GM23248 (cell line): ENCODE measurements around the gene PVALB. TPM values are rescaled to one million over a fixed set of nuclear protein-coding genes. Genes with fewer than 3 reads are reported as not detected.

ENCODE experiments used
- DNase-seq: peaks from one replicate; pipeline ENCODE4 v3.0.0-alpha.2; 2015
- H2AFZ ChIP-seq: fragments of 200-600 bp; sonication (generic); 2 replicates; pipeline ENCODE4 v1.6.1; 2016; ENCODE audit warnings: antibody characterized with exemption
- H3F3A ChIP-seq: fragments of 200-600 bp; sonication (generic); 2 replicates; pipeline ENCODE4 v1.6.1; 2016; ENCODE audit warnings: mild to moderate bottlenecking, antibody characterized with exemption, mixed run types; ENCODE audit not compliant: insufficient read depth
- H3K27ac ChIP-seq: fragments of 200-600 bp; sonication (generic); 2 replicates; pipeline ENCODE4 v1.5.1; 2016; ENCODE audit warnings: mild to moderate bottlenecking
- H3K27me3 ChIP-seq: fragments of 200-600 bp; sonication (generic); replicated peaks from 2 replicates; pipeline ENCODE4 v1.6.1; 2016; ENCODE audit warnings: mild to moderate bottlenecking; ENCODE audit not compliant: insufficient read depth
- H3K36me3 ChIP-seq: fragments of 200-600 bp; sonication (generic); 2 replicates; pipeline ENCODE4 v1.6.1; 2016; ENCODE audit warnings: low read depth, mild to moderate bottlenecking
- H3K4me1 ChIP-seq: fragments of 200-600 bp; sonication (generic); 2 replicates; pipeline ENCODE4 v1.6.1; 2016; ENCODE audit warnings: mild to moderate bottlenecking; ENCODE audit not compliant: insufficient read depth
- H3K4me2 ChIP-seq: fragments of 200-600 bp; sonication (generic); one replicate; pipeline ENCODE4 v1.6.1; 2016; ENCODE audit warnings: mild to moderate bottlenecking; ENCODE audit not compliant: unreplicated experiment
- H3K4me3 ChIP-seq: fragments of 200-600 bp; sonication (generic); 2 replicates; pipeline ENCODE4 v1.5.1; 2016; ENCODE audit warnings: mild to moderate bottlenecking
- H3K79me2 ChIP-seq: fragments of 200-600 bp; sonication (generic); 2 replicates; pipeline ENCODE4 v1.6.1; 2016; ENCODE audit warnings: mild to moderate bottlenecking; ENCODE audit not compliant: insufficient read depth
- H3K9ac ChIP-seq: fragments of 200-600 bp; sonication (generic); 2 replicates; pipeline ENCODE4 v1.6.1; 2016; ENCODE audit warnings: mild to moderate bottlenecking
- H3K9me2 ChIP-seq: fragments of 200-600 bp; sonication (generic); 2 replicates; pipeline ENCODE4 v1.6.1; 2016; ENCODE audit warnings: mixed run types, mild to moderate bottlenecking, moderate library complexity; ENCODE audit not compliant: insufficient read depth
- H3K9me3 ChIP-seq: fragments of 200-600 bp; sonication (generic); one replicate; pipeline ENCODE4 v1.6.1; 2017; ENCODE audit warnings: low read depth
- H4K20me1 ChIP-seq: fragments of 200-600 bp; sonication (generic); 2 replicates; pipeline ENCODE4 v1.6.0; 2016; ENCODE audit not compliant: insufficient read depth
- EZH2 ChIP-seq: fragments of 200-600 bp; sonication (generic); IDR thresholded peaks from 2 replicates; pipeline ENCODE4 v1.6.1; 2018; ENCODE audit warnings: antibody characterized with exemption, mild to moderate bottlenecking; ENCODE audit not compliant: insufficient read depth, poor library complexity, severe bottlenecking
- EZH2phosphoT487 ChIP-seq: fragments of 200-600 bp; sonication (generic); IDR thresholded peaks from 2 replicates; pipeline ENCODE4 v1.6.1; 2018; ENCODE audit warnings: antibody characterized with exemption, moderate library complexity, mild to moderate bottlenecking, low read depth; ENCODE audit not compliant: insufficient read depth
- WGBS, 2 experiments: methylation state at CpG; one replicate each; pipeline ENCODE4 v1.1.6; 2015 to 2017; ENCODE audit warnings: low lambda C conversion rate in 2 of 2, low coverage in 1 of 2; ENCODE audit errors: missing lambda C conversion rate in 2 of 2; 5-methylcytosine and 5-hydroxymethylcytosine counted together
- in situ Hi-C: fragments of 300-500 bp; cut with MboI; formaldehyde crosslinking; loops from 2 replicates; pipeline ENCODE4 v1.15.0; 2020
- polyA plus RNA-seq: library from polyadenylated mRNA; unstranded; fragments of >200 nt; fragmentation: Nextera tagmentation; extraction: Ambion mirVana; gene quantifications from 2 replicates; pipeline ENCODE4 v1.2.1, GENCODE V29; 2016
- total RNA-seq: library from RNA; depleted of rRNA; stranded (reverse); fragments of >200 nt; shearing (Covaris generic); gene quantifications from 2 replicates; pipeline ENCODE4 v1.2.3, GENCODE V29; 2014

PVALB gene
- total and polyA plus RNA-seq, 2 experiments from 2014 or later = not detected

GRCh38 chr22:36772451-36772850 lies 44.4 kb downstream of the PVALB start:
- H3K9me3 ChIP-seq = no peaks in the 10 kb centered on the region
- no peak overlapping the region for H3K9ac ChIP-seq
- H3K4me1 ChIP-seq = 0 out of 2 replicates have a peak, but pooled peaks cover 6% of the 10 kb centered on the region
- DNase-seq = no peak
- H2AFZ ChIP-seq = no peak overlapping the region
- H3K27me3 ChIP-seq = no peaks in the 10 kb centered on the region
- no peak overlapping the region for H3K27ac ChIP-seq
- H3K4me3 ChIP-seq = no peak overlapping the region
- no peak for TF ChIP-seq EZH2
- no peak for TF ChIP-seq EZH2phosphoT487
- no peaks in the 10 kb centered on the region for H3K9me2 ChIP-seq
- H3K36me3 ChIP-seq = no peaks in the 10 kb centered on the region
- no peaks in the 10 kb centered on the region for H4K20me1 ChIP-seq
- no peak overlapping the region for H3K4me2 ChIP-seq
- H3F3A ChIP-seq = no peaks in the 10 kb centered on the region
- no peaks in the 10 kb centered on the region for H3K79me2 ChIP-seq
- in situ Hi-C loops = no loop called here
- 85 to 89% methylated on average over 8 of the region's 8 CpGs for WGBS, 2 experiments

- H2AFZ ChIP-seq = no peak overlapping the region
- no peaks in the 10 kb centered on the region for H3F3A ChIP-seq
- TF ChIP-seq EZH2phosphoT487 (no peak), EZH2 (no peak)
- no peak overlapping the region for H3K9ac ChIP-seq
- no peaks in the 10 kb centered on the region for H3K27me3 ChIP-seq
- H3K9me2 ChIP-seq = no peaks in the 10 kb centered on the region
- no peak overlapping the region for H3K4me2 ChIP-seq
- no peaks in the 10 kb centered on the region for H3K36me3 ChIP-seq
- no peak for DNase-seq
- 89 to 92% methylated on average over 12 to 13 of the region's 13 CpGs for whole genome bisulfite sequencing, 2 experiments
- in situ Hi-C loops = no loop called here
- no peak overlapping the region for H3K27ac ChIP-seq
- H3K9me3 ChIP-seq = no peaks in the 10 kb centered on the region
- 0 out of 2 replicates have a peak, but pooled peaks cover 6% of the 10 kb centered on the region for H3K4me1 ChIP-seq
- no peak overlapping the region for H3K4me3 ChIP-seq
- H3K79me2 ChIP-seq = no peaks in the 10 kb centered on the region
- no peaks in the 10 kb centered on the region for H4K20me1 ChIP-seq
Measured at GRCh38 chr22:36771356-36772063, 45.3 kb downstream of the PVALB start.

DNA sequence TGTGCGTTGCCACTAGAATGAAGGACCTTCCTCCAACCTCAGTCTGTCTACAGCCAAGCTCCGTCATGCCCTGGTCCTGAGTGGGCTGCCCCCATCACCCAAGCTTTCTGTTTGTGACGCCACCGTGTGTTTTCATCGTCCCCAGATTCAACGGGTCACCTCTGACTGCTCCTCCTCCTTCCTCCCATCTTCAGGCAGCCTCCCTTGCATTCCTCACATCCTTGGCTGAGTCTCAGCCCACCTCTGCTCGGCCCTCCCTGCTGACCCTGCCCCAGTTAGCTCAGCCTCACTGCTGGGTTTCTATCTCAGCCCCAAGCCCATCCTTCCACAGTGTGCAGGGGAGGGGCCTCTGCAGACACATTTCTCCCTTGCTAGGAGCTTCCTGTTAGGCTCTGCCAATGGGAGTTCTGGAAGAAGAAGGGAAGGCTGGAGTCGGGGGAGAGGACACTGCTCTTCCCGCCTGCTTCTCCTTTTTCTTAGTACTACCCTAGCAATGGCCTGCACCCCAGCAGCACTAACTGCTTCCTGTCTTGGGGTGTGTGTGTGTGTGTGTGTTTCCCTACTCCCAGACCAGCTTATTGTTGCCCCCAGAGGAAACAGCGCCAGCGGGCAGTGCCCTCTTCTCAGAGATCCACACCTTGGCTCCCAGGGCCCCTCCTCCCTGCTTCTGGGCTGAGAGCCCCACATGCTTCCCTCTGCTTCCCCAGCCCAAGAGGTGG lies 46.2 kb downstream of the PVALB start:
- DNase-seq = no peak
- Histone ChIP-seq H2AFZ (no peak overlapping the region), H3K9me2 (no peaks in the 10 kb centered on the region), H3K79me2 (no peaks in the 10 kb centered on the region), H3K36me3 (no peaks in the 10 kb centered on the region), H3K4me3 (no peak overlapping the region), H3K27me3 (no peaks in the 10 kb centered on the region), H3K4me1 (peaks cover 12% of the 10 kb centered on the region), H3F3A (no peaks in the 10 kb centered on the region; the same call in 1 of the 2 replicates), H3K9me3 (no peaks in the 10 kb centered on the region), H4K20me1 (no peaks in the 10 kb centered on the region), H3K27ac (no peak overlapping the region), H3K9ac (no peak overlapping the region), H3K4me2 (no peak overlapping the region)
- in situ Hi-C loops = no loop called here
- 62 to 76% methylated on average over 11 of the region's 11 CpGs for WGBS, 2 experiments
- TF ChIP-seq EZH2 (no peak), EZH2phosphoT487 (no peak)

DNA sequence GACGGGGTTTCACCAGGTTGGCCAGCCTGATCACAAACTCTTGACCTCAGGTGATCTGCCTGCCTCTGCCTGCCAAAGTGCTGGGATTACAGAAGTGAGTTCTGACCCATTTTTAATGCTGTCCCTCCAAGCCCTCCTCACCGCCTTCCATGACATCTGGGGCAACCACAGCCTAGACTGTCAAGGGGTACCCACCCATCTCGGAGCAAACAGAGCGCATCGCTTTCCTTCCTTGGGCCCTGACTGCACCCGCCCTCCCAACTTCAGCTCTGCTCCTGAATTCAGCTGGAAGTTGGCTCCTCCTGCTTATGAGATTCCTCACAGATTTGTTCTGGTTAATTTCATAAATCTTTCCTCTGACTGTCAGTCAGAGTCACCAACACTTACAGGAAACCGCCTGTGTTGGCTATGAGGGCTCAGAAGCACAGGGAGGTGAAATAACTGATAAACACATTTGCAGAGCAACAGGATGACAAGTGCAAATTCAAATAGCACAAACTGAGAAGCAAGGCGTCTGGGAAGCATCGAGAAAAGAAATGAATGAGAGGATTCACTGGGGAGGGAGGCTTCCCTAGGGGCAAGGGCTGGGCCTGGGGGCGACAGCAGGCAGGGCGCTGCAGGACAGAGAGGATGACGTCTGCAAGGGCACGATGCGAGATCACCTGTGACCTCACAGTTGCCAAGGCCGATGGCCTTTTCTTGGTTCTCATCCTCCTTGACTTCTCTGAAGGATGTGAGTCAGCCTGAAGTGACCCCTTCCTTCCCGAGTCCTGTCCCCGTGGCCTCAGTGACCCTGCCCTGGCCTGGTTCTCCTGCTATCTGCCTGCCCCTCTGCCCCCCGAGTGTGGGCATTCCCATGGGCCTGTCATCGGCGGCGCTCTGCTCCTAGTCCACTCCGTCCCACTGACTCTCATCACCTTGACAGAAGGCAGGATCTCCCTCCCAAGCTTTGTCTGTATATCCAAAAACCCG lies 47.0 kb downstream of the PVALB start:
- Histone ChIP-seq H3K27ac (no peak overlapping the region), H3K79me2 (no peaks in the 10 kb centered on the region), H3K9me3 (no peaks in the 10 kb centered on the region), H2AFZ (no peak overlapping the region), H3K27me3 (no peaks in the 10 kb centered on the region), H3K36me3 (no peaks in the 10 kb centered on the region), H3K4me2 (no peak overlapping the region), H4K20me1 (no peaks in the 10 kb centered on the region), H3K4me3 (no peak overlapping the region), H3K9me2 (no peaks in the 10 kb centered on the region), H3K9ac (no peak overlapping the region), H3F3A (no peaks in the 10 kb centered on the region; the same call in 1 of the 2 replicates), H3K4me1 (peaks cover 8% of the 10 kb centered on the region)
- 88 to 90% methylated on average over 23 of the region's 23 CpGs for WGBS, 2 experiments
- DNase-seq = no peak
- TF ChIP-seq EZH2phosphoT487 (no peak), EZH2 (no peak)
- in situ Hi-C loops = no loop called here
